Measurements from ENCODE around the gene ZNF219. TPM values are rescaled to one million over a fixed set of nuclear protein-coding genes. Genes with fewer than 3 reads are reported as not detected.

ZNF219 gene
- total RNA-seq, 2 donors from 2014 or later: 43.4 to 59.6 TPM

DNA sequence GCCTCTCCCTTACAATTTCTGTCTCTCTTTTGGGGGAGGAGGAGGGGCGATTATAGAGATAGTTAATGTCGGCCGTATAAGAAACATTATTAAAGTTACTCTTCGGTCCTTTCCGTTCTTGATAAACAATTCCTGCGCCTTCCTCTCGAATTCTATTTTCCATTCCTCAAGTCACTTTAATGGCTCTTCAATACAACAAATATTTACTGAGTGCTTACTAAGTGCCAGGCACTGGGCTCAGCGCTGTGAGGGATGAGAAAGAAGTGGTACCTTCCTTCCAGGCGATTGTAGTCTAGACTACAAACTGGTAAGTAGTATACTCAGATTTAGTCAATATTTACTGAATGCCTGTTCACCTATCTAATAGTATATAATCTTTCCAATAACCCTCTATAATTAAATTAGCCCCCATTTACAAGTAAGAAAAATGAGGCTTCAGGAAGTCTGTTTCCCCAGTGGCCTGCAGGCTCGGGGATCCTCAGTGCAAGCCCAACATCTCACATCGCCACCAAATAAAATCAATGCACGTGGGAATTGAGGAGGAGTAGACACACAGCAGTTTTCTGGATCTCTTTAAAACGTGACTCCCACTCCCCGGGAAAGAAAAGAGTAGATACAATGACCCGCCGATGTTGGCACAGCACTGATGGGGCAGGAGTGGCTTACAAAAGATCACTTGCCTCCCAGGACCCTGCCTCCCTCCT is 589 bp upstream of the ZNF219 start:
- H3K36me3 ChIP-seq (ENCODE audit: control insufficient read depth, insufficient read depth, low read length): no peaks in the 10 kb centered on the region
- Mint-ChIP-seq H3K4me1 (peaks cover 50% of the 10 kb centered on the region), H3K27me3 (ENCODE audit: insufficient read depth) (peaks cover 38% of the 10 kb centered on the region), H3K36me3 (ENCODE audit: low read depth) (peaks cover under 1% of the 10 kb centered on the region), H3K9me3 (no peaks in the 10 kb centered on the region), H3K27ac (peak overlapping the region; percentile 71), H3K4me3 (peak overlapping the region; percentile 73)
- peak overlapping the region; percentile 96 for H3K4me3 ChIP-seq (ENCODE audit: low read length)
- no peaks in the 10 kb centered on the region for H3K9me3 ChIP-seq (ENCODE audit: control insufficient read depth, low read length)
- H3K27me3 ChIP-seq (ENCODE audit: control insufficient read depth, insufficient read depth, low read length, poor library complexity, severe bottlenecking): peaks cover 10% of the 10 kb centered on the region
- peak overlapping the region; percentile 78 for H3K27ac ChIP-seq (ENCODE audit: low read depth, low read length)
- H3K9ac ChIP-seq (ENCODE audit: extremely low read depth, low read length, poor library complexity, severe bottlenecking): peak overlapping the region; percentile 28
- DNase-seq: peak; percentile 47
- TF ChIP-seq, protein P1, sequence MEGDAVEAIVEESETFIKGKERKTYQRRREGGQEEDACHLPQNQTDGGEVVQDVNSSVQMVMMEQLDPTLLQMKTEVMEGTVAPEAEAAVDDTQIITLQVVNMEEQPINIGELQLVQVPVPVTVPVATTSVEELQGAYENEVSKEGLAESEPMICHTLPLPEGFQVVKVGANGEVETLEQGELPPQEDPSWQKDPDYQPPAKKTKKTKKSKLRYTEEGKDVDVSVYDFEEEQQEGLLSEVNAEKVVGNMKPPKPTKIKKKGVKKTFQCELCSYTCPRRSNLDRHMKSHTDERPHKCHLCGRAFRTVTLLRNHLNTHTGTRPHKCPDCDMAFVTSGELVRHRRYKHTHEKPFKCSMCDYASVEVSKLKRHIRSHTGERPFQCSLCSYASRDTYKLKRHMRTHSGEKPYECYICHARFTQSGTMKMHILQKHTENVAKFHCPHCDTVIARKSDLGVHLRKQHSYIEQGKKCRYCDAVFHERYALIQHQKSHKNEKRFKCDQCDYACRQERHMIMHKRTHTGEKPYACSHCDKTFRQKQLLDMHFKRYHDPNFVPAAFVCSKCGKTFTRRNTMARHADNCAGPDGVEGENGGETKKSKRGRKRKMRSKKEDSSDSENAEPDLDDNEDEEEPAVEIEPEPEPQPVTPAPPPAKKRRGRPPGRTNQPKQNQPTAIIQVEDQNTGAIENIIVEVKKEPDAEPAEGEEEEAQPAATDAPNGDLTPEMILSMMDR (conservative IDR thresholded peaks at IDR 0.05): no peak
- 12 to 23% methylated on average over 8 to 12 of the region's 16 CpGs for WGBS, 2 experiments (ENCODE audit: insufficient coverage in 1 of 2, insufficient read length in 1 of 2)
- H3K4me1 ChIP-seq (ENCODE audit: control insufficient read depth, insufficient read depth, low read length): peaks cover 16% of the 10 kb centered on the region

DNA sequence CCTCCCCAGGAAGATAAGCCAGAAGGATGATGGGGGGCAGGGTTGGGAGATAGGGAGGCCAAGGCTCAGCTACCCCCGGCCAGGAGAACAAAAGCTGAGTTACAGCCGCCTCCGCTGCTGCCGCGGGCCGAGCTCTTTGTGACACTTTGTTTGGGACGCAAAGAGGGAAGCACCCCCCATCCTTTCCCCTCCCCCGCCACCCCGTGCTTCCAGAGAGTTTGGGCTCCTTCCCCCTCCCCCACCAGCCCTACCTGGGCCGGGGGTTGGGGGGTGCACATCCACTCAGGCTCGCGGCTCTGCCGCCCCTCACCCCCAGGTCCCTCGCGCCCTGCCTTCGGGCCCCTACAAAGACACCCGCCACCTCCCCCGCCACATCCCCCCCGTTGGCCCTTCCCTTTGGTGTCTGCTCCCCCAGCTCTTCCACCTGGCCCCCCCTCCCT is 799 bp downstream of the ZNF219 start:
- Mint-ChIP-seq H3K27ac (peak overlapping the region; percentile 78), H3K4me3 (peak overlapping the region; percentile 75), H3K4me1 (peaks cover 59% of the 10 kb centered on the region), H3K9me3 (no peaks in the 10 kb centered on the region), H3K36me3 (ENCODE audit: low read depth) (peaks cover 9% of the 10 kb centered on the region), H3K27me3 (ENCODE audit: insufficient read depth) (peaks cover 47% of the 10 kb centered on the region)
- no peaks in the 10 kb centered on the region for H3K9me3 ChIP-seq (ENCODE audit: control insufficient read depth, low read length)
- H3K4me1 ChIP-seq (ENCODE audit: control insufficient read depth, insufficient read depth, low read length): peaks cover 22% of the 10 kb centered on the region
- TF ChIP-seq, protein P1 (conservative IDR thresholded peaks at IDR 0.05): no peak
- peak overlapping the region; percentile 87 for H3K4me3 ChIP-seq (ENCODE audit: low read length)
- H3K27me3 ChIP-seq (ENCODE audit: control insufficient read depth, insufficient read depth, low read length, poor library complexity, severe bottlenecking): peaks cover 10% of the 10 kb centered on the region
- peak; percentile 79 for DNase-seq
- peak overlapping the region; percentile 94 for H3K27ac ChIP-seq (ENCODE audit: low read depth, low read length)
- 0 to 5% methylated on average over 2 to 9 of the region's 19 CpGs for WGBS, 2 experiments (ENCODE audit: insufficient coverage in 1 of 2, insufficient read length in 1 of 2)
- H3K9ac ChIP-seq (ENCODE audit: extremely low read depth, low read length, poor library complexity, severe bottlenecking): peak overlapping the region; percentile 75
- H3K36me3 ChIP-seq (ENCODE audit: control insufficient read depth, insufficient read depth, low read length): peaks cover 9% of the 10 kb centered on the region

DNA sequence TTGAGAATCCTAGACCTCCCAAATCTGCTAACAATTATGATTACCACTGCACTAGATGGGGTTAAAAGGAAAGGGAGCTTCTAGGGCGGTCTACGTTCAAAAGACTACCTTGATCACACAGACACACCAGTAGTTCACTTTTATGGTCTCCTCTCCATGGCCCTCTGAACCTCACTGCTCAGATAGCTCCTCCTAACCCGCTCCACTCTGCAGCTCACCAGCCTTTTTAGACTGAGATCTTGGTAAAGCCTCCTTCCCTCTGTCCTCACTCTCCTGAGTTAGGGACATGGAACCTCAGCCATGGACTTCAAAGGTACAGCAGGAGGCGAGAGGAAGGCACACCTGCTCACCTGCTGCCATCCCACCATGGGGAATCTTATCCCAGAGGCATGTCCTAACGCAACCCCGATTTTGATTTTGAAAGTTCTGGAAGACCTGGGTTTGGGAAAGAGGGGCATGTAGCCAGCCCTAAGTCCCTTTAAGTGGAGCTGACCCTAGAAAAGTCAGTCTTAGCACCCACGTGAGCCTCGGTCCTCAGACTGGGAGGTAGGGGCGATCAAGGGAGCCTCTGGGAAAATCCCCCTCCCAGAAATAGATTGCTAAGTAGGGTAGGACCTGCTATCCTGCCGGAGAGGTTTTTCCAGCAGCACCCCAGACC is 1.3 kb downstream of the ZNF219 start:
- Histone ChIP-seq H3K9ac (ENCODE audit: extremely low read depth, low read length, poor library complexity, severe bottlenecking) (peak overlapping the region; percentile 75), H3K4me3 (ENCODE audit: low read length) (peak overlapping the region; percentile 87), H3K9me3 (ENCODE audit: control insufficient read depth, low read length) (no peaks in the 10 kb centered on the region), H3K27me3 (ENCODE audit: control insufficient read depth, insufficient read depth, low read length, poor library complexity, severe bottlenecking) (peaks cover 10% of the 10 kb centered on the region), H3K27ac (ENCODE audit: low read depth, low read length) (peak overlapping the region; percentile 94), H3K36me3 (ENCODE audit: control insufficient read depth, insufficient read depth, low read length) (peaks cover 13% of the 10 kb centered on the region), H3K4me1 (ENCODE audit: control insufficient read depth, insufficient read depth, low read length) (peaks cover 22% of the 10 kb centered on the region)
- TF ChIP-seq, protein P1 (conservative IDR thresholded peaks at IDR 0.05): no peak
- Mint-ChIP-seq H3K4me1 (peaks cover 54% of the 10 kb centered on the region), H3K9me3 (no peaks in the 10 kb centered on the region), H3K36me3 (ENCODE audit: low read depth) (peaks cover 12% of the 10 kb centered on the region), H3K27me3 (ENCODE audit: insufficient read depth) (peaks cover 43% of the 10 kb centered on the region), H3K4me3 (peak overlapping the region; percentile 75), H3K27ac (peak overlapping the region; percentile 78)
- WGBS, 2 experiments (ENCODE audit: insufficient coverage in 1 of 2, insufficient read length in 1 of 2): 22 to 42% methylated on average over 3 to 10 of the region's 10 CpGs
- DNase-seq: peak; percentile 62

Measured in endodermal cell (in vitro differentiated cells).